Stimulated activated naive CD8-positive, alpha-beta T cell treated with anti-CD3 and anti-CD28 coated beads, Interleukin-15, Interleukin-2, amounts not matched to agents 100 ng/mL and 50 ng/mL, for 24 hours (primary cell): Measurements from ENCODE around the gene EIF4H.

Experiments
- H3K27ac Mint-ChIP-seq: one replicate; pipeline ENCODE4 v1.8.0; 2021; ENCODE audit warnings: mild to moderate bottlenecking, mixed read lengths
- H3K27me3 Mint-ChIP-seq: one replicate; pipeline ENCODE4 v1.8.0; 2021; ENCODE audit warnings: mixed read lengths
- H3K36me3 Mint-ChIP-seq: one replicate; pipeline ENCODE4 v1.8.0; 2021; ENCODE audit warnings: low read depth, mixed read lengths
- H3K4me1 Mint-ChIP-seq: one replicate; pipeline ENCODE4 v1.8.0; 2021; ENCODE audit warnings: low read depth, mixed read lengths
- H3K4me3 Mint-ChIP-seq: one replicate; pipeline ENCODE4 v1.8.0; 2021; ENCODE audit warnings: mild to moderate bottlenecking, mixed read lengths
- H3K9me3 Mint-ChIP-seq: one replicate; pipeline ENCODE4 v1.8.0; 2021; ENCODE audit warnings: mixed read lengths

The EIF4H gene

DNA sequence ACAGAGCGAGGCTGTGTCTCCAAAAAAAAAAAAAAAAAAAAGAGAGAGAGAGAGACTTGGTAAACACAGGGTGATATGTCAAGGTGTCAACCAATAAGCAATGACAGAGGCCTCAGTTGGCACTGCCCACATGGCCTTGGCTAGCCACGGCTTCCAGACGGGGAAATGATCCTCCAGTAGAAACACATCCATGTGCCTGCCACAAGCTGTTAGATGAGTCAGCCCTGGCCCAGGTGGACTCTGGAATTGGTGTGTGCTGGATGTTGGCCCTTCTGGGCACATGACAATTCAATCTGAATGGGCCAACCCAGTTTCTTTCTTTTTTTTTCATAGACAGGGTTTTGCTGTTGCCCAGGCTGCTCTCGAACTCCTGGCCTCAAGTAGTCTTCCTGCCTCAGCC, 66.3 kb downstream of the EIF4H start:
- Mint-ChIP-seq H3K9me3 (no peaks in the 10 kb centered on the region), H3K4me3 (no peak overlapping the region), H3K27ac (no peak overlapping the region), H3K27me3 (no peaks in the 10 kb centered on the region), H3K36me3 (peaks cover 61% of the 10 kb centered on the region), H3K4me1 (peaks cover 8% of the 10 kb centered on the region)

DNA sequence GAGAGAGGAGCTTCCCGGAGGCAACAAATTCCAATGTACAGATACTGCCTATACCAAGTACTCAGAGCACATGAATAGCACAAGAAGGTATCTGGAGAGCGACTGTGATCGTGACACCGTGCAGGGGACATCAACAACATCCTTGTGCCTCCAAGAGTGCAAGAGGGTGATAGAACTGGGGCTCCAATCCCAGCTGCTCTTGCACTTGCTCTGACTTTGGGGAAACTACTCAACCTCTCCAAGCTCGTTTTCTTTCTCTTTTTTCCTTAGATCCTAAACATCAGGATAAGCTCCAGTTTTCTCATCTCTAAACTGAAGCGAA, 67.9 kb downstream of the EIF4H start:
- no peak overlapping the region for H3K4me3 Mint-ChIP-seq
- H3K4me1 Mint-ChIP-seq, result peaks cover 6% of the 10 kb centered on the region

DNA sequence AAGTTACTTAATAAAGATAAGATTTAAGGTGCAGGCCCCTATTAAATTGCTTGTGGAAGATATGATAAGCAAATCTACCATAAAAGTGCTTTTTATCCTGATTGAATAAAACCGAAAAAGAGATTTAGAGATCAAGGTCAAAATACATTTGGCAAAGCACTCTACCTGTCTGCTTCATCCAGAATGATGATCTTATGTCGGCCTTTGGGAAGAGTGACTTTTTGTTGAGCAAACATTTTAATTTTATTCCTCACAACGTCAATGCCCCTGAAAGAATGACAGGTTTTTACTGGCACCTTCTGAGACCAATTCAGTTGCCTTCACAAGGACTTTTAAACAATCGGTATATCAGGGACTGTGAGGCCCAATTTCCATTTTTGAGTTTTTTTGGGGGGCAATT, 72.3 kb downstream of the EIF4H start:
- Mint-ChIP-seq H3K27me3 (no peaks in the 10 kb centered on the region), H3K27ac (no peak overlapping the region), H3K9me3 (no peaks in the 10 kb centered on the region), H3K4me1 (peaks cover 10% of the 10 kb centered on the region), H3K4me3 (no peak overlapping the region), H3K36me3 (peaks cover 76% of the 10 kb centered on the region)

More for the DNA sequence above, 67.9 kb downstream of the EIF4H start:
- Mint-ChIP-seq H3K27me3 (no peaks in the 10 kb centered on the region), H3K27ac (no peak overlapping the region), H3K9me3 (no peaks in the 10 kb centered on the region), H3K36me3 (peaks cover 56% of the 10 kb centered on the region)
